ENCODE measurements around the gene LTBR.
"Not testable (repeated sequence)": the region's sequence is repeated elsewhere in the genome, so short reads cannot be mapped to it uniquely, and the experiment has no call there.

Gene LTBR

DNA sequence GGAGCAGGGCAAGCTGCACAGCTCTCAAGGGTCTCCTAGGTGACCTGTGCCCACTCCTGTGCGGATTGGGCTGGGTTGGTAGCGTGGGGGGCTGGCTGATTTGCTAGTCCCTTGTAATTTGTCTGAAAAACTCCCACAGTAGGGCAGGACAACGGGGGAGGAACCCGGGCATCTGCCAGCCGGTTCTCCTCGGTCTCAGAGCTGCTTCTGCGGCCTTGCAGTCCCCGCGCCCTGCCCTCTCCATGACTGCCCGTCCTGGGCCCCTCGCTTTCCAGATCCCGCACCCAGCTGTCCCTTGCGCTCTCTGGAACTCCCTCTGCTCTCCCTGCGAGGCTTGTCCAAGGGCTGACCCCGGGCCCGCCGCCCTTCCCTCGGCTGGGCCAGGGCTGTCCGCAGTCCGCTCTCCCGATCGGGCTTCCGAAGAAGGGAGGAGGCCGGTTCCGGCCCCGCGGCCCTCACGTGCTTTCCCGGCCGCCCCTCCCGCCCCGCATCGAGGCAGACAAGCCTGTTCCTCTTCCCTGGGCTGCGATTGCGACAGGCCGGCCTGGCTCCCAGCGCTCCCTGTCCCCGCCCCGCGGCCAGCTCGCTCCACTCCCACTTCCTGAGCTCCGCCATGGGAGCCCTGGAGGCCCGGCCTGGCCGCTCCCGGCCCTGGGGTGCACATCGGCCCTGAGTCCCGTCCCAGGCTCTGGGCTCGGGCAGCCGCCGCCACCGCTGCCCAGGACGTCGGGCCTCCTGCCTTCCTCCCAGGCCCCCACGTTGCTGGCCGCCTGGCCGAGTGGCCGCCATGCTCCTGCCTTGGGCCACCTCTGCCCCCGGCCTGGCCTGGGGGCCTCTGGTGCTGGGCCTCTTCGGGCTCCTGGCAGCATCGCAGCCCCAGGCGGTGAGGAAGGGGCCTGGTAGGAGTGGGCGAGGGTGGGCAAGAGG, at the start of gene LTBR:
TSS of gene LTBR (plus strand) at position 591 of the 927 bp plus-strand sequence. CDS start at position 788, 197 bp downstream.
- no peak for DNase-seq (ENCODE audit: low read depth in 1 of 2, low spot score in 1 of 2)

DNA sequence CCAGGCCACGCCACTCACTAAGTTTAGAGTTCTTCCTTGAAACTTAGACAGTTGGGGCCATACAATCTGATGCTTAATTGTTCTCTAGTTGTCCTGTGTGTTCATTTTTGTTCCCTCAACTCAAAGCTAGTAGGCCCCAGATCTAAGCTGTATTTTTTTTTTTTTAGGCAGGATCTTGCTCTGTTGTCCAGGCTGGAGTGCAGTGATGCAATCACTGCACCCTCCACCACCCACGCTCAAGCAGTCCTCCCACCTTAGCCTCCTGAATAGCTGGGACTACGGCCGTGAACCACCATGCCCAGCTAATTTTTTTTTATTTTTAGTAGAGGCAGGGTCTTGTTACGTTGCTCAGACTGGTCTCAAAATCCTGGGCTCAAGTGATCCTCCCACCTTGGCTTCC, 49.6 kb upstream of the LTBR start:
- DNase-seq (ENCODE audit: low read depth in 1 of 2, low spot score in 1 of 2): no peak

DNA sequence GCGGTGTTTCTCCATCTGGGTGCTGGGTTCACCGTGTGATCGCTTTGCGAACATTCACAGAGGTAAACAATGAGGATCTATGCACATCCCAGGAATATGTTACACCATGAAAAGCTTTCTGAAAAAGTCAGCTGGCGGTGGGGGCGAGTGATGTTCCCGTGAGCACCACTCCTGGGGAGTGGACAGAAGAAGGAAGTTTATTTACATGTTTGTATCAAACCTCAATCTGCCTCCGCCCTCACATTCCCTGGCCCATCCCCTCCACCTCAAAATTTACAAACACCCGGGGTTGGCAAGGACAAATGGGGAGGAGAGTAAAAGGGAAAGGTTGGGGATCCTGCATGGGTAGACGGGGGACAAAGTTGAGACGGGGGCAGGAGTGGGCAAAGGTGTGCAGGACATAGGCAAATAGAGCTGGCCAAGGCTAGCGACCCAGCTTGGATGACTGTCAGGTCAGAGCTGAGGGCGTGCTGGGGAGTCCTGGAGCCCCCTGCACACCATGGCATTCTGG, 49.0 kb upstream of the LTBR start:
- no peak for DNase-seq (ENCODE audit: low read depth in 1 of 2, low spot score in 1 of 2)

DNA sequence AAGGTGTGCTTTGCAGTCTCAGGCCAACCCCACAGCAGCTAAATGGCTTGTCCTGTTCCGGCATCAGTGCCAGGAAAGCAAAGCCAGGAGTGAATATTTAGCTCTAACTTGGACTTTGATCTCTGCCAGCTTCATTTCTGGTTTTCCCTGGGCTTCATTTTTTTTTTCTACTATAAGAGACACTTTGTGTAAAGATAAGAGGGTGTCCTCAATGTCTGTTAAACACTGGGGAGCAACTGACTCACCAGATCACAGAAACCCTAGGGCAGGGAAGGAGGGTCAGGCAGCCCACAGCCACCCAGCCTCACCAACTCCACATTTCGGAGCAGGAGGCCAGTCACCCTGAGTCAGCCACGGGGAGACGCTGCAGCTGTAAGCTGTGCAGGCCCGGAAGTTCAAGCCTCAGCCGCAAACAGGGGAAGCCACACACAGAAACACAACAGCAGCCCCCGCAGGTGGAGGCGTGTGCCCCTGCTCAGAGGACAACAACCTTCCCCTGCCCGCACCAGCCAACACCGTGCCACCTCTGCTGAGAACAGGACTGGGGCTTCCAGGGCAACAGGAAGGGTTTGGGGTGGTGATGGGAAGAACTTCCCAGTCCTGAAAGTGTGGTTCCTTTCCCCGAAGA, 48.4 kb upstream of the LTBR start:
- DNase-seq (ENCODE audit: low read depth in 1 of 2, low spot score in 1 of 2): peak; percentile 61 to 86

DNA sequence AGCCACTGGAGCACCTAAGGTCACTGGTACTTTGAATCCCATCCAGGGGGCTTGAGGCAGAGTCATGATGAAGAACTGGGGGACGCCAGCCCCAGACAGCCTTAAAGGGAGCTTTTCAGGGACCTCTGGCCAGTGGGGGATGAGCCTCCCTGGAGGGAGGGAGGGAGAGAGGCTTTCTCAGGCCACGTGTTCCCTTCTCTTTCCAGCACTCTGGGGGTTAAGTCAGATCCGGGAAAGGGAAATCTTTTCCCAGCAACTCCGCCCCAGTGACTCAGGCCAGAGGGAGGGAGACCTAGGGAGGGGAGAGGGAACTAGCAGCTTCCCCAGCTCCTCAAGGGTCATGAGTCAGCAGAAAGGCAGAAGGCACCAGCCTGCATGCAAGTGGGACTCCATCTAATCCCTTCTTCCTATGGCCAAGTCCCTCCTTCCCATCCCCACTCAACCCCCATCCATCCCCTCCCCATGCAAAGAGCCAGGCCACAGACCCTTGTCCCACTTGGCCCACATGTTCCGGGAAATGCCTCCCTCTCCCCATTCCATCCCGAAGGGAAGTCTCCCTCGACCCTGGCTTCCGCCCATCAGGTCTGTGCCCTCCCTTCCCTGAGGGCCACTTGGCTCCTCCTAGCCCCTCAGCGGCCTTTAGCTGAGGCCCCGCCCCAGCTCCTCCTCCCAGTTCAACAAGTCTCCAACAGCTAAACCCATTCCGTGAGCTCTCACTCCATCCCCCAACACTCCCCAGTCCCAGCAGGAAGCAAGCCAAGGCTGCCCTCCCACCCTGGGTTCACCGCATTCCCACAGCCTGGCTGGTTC, 47.7 kb upstream of the LTBR start:
- DNase-seq (ENCODE audit: low read depth in 1 of 2, low spot score in 1 of 2): peak in 1 of 2 donors; percentile 39

DNA sequence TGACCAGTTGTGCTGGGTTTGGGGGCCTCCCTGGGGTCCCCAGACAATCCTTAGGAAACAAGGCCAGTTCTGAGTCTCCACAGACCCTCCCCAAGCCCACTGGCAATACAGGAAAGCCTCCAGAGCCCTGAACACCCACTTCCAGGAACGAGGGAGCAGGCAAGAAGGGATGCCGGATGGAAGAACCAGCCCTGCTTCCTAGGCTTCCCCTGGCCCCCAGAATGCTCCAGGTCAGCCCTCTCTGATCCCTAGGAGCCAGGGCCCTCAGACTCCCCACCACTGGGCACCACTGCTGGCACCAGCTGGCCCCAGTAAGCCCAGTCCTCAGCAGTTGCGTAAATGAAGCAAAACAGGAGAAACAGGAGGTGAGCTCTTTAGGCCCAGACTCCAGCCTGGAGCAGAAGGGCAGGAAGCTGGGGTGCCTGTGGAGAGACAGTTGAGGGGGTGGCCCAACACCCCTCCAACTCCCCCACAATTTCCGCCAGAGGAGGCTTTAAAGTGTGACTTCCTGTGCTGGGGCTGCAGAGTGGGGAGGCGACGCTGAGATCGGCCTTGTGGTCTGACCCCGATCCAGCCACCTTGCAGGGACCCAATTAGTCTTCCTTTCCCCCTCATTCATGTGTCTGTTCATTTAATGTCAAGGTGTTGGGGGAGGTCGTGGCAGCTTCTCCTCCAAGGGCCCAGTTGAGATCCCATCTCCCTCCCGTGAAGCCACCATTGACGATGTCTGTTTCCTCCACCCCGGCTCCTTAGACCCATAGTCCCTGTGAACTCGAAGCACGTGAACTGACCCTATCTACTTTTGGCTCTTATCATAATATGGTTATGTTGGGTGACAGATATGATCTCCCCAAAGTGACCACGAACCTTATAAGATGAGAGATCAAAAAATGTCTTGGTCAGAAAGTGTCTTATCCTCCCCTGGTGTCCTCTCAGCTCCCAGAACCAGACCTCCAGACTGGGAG, 46.8 kb upstream of the LTBR start:
- DNase-seq (ENCODE audit: low read depth in 1 of 2, low spot score in 1 of 2): no peak

DNA sequence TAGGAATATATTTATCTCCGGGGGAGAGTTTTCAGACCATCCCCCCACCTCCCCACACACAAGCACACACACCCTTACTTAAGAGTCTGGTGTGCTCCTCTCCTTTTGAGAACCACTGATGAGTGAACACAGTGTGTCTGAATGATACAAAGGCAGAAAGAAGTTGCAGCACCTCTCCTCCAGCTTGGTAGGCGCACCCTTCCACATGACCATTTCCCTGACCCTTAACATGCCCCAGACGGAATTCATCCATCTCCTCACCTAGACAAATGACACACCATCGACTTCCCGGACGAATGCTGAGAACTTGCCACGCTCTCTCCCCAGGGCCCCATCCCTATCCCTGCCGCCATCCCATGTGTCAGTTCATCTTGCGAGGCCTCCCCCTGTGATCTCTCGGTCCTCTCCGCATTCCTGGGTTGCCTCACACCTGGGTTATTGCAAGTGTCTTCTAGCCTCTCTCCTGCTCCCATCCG, 46.0 kb upstream of the LTBR start:
- no peak for DNase-seq (ENCODE audit: low read depth in 1 of 2, low spot score in 1 of 2)

DNA sequence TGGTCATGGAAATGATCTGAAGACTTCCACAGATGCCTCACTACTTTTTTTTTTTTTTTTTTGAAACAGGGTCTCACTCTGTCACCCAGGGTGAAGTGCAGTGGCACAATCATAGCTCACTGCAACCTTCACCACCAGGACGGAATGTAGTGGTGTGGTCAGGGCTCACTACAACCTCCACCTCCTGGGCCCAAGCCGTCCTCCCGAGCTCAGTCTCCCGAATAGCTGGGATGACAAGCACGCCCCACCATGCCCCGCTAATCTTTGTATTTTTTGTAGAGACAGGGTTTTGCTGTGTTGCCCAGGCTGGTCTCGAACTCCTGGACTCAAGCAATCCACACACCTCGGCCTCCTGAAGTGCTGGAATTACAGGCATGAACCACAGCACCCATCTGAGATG, 45.4 kb upstream of the LTBR start:
- DNase-seq (ENCODE audit: low read depth in 1 of 2, low spot score in 1 of 2): not testable (repeated sequence)

DNA sequence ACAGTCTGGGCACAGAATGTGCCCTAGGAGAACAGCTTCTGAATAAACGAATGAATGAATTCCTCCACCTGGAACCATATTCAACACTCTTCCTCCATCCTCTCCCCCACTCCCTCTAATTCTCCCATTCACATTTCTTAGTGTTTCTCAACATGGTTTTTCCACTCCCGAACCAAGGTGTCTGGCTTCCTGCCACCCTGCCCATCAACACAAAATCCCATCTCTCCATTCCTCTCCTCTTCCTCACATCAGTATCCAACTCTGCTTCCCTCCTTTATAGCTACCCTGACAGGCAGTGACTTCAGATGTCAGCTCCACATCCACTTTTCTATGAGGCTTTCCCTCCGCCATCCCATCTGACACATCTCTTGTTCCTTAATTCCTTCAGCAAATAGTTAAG, 45.0 kb upstream of the LTBR start:
- no peak for DNase-seq (ENCODE audit: low read depth in 1 of 2, low spot score in 1 of 2)

DNA sequence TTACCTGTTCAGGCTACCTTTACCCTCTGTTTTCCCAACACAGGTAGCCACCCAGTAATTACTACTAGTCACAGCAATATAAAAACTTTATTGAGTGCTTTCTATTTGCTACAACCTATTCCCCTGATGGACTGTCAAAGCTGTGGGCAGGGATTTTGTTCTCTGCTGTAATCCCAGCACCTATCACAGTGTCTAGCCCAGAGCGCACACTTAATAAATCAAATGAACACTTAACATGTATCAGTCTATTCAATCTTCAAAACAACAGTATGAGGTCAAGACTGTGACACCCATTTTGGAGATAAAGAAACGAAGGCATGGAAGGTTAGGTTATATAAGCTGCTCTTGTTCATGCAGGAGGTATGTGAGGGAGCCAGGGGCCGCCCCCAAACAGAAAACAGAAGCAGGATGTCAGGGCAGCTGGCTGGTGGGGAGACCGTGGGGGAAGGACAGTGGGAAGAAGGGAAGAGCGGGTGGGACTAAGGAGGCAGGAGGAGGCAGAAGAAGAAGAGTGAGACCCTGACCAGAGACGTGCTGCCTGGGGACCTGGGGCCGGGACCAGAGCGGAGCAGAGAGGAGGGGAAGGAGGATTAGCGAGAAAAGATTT, 43.8 kb upstream of the LTBR start:
- no peak for DNase-seq (ENCODE audit: low read depth in 1 of 2, low spot score in 1 of 2)

DNA sequence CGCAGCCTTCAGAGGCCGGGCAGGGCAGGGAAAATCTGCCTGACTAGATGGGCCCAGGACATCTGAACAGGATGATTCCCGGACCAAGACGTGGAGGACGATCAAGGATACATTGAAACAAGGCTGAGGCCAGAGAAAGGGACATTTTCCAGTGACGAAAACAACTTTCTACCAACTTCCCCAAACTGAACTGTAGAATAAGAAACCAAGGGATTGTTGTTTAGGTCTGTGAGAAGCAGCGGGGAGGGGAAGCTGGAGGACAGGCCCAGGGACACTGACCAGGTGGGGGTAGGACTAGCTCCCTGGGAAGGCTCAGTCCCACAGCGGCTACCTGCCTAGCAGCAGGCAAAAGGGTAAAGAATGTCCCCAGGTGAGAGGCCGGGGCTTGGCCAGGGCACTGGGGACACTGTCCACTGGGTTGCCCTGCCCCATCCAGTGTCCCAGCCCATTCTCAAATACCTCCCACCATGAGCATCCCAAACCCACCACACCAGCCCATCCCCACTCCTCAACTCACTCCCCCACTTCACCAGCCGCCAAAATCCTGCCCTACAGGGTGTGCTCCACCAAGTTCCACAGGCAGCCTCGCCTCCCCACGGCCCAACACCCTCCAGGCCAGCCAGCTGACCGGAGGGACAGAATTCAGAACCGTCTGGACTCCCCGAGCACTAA, 43.1 kb upstream of the LTBR start:
- DNase-seq (ENCODE audit: low read depth in 1 of 2, low spot score in 1 of 2): no peak

DNA sequence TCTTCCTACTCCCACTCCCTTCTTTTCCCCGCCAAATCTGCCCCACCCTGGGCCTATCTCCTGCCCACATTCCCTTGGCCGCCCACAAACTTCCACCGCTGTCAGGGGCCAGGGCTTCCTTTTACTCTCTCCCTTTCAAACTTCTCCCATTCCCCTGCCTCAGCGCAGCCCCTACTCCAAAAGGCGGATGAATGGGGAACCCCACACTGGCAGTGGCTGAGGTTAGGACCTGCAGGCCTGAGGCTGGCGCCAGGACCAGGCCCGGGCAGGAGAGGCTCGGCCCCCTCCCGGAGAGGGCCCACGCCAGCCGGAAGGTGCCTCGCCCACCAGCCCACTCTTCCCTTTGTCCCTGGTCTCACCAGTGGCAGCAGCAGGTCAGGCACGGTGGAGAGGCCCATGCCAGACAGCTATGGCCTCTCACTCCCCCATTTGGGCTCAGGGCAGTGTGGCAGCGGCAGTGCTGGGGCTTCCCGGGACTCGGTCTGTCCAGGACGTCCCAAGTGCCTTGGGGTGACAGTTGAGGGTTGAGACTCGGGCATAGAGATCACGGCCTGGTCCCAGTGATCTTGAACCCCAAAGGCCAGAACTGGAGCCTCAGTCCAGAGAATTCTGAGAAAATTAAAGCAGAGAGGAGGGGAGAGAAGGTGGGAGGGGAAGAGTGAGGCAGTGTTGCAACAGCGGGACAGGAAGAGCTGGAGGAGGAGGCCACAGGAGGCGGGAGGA, 42.4 kb upstream of the LTBR start, which contains the start of gene TNFRSF1A:
TSS of gene TNFRSF1A (minus strand) at position 660 of the 723 bp plus-strand sequence. CDS start at position 398, 262 bp downstream.
- DNase-seq (ENCODE audit: low read depth in 1 of 2, low spot score in 1 of 2): peak in 1 of 2 donors; percentile 42

DNA sequence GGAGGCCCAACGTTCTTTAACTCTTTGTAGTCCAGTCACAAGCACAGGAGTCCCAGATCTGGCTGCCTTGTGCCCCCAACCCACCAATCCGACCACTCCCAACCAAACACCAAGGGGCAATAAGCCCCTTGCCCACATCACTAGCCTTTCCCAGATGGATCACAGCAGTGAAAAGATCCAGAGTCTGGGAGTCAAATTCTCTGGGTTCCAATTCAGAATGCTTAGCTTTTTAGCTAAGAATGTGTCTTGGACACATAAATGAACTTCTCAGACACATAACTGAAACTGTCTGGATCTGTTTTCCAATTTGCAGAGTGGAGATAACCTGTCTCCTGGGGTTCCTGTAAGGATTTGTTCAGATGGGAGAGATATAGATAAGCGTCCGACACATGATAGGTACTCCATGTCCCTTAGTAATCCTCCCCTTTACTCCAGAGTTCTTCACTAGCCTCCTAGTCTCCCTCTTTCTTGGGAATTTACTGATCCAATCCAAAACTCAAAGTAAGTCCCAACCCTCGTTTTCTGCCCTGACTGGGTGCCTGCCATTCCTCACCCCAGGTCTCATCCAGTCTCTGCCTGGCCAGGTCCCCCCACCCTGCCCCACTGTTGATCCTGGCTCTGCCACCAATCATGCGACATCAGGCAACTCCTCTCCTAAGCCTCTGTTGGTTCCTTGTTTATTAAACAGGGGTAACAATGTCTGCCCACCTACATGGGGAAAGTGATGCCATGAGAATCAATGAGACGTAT, 41.6 kb upstream of the LTBR start:
- DNase-seq (ENCODE audit: low read depth in 1 of 2, low spot score in 1 of 2): no peak

DNA sequence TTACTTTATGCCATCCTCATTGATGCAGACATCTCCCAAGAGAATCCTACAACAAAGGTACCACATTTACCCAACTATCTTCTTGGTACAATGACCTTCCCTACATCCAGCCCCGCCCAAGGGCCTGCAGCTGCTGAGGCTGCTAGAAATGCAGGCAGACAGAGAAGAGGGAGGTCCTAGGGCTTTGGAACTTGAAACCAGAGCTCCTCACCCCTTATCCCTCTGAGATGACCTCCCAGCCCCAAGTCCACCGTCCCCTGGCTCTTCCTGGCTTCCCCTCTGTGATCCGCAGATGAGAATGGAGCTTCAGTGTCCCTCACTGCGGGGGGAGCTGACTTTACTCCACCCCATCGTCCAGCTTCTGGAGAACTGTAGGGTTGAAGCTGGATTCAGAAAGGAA, 40.4 kb upstream of the LTBR start:
- no peak for DNase-seq (ENCODE audit: low read depth in 1 of 2, low spot score in 1 of 2)

DNA sequence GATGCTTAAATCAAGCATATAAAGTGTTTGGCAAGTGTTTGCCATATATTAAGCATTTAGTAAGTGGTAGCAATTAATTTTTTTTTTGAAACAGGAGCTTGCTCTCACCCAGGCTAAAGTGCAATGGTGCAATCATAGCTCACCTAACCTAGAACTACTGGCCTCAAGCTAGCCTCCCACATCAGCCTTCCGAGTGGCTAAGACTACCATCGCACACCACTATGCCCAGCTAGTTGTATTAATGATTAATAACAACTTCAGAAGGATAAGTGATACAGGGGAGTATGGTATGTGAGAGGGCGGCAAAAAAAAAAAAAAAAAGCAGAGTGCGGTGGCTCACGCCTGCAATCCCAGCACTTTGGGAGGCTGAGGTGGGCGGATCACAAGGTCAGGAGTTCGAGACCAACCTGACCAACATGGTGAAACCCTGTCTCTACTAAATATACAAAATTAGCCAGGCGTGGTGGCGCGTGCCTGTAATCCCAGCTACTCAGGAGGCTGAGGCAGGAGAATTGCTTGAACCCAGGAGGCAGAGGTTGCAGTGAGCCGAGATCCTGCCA, 39.8 kb upstream of the LTBR start:
- not testable (repeated sequence) for DNase-seq (ENCODE audit: low read depth in 1 of 2, low spot score in 1 of 2)

DNA sequence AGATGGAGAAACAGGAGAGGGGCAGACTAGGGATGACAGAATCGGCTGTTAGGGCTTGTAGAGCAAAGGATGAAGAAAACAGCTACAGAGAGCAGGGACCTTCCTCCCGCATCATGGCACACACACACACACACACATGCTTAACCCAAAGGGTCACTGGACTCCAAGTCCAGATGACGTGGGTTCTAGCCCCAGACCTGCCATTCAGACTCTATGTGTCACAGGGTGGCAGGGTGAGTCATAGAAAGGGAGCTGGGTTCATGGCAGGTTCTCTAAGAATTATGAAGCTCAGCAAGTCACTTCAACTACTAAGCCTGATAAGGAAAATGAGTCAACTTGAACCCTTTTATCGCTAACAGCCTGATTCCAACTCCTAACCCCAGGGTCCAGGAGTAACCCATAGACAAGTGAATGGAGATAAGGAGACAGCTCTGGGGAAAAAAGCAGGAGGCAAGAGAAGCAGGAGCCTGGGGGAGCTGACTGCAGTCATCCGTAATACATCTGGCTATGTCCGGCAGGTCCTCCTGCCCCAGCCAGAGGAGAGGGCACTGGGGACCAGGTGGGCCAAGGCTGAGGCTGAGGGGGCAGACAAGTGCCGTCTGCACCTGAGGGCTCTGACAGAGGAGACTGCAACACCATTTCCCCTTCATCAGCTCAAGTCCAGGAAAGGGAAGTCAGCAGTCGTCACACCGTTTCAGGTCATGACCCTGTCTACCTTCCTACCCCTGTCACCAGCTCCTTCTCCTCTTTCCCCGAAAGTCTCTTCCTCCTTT, 38.5 kb upstream of the LTBR start:
- DNase-seq (ENCODE audit: low read depth in 1 of 2, low spot score in 1 of 2): no peak

All from activated CD4-positive, alpha-beta T cell treated with anti-CD3 and anti-CD28 coated beads, Interleukin-2, amount 50 U/mL, for 24 hours (primary cell).